ENCODE data around the gene RGS8. TPM values are rescaled to one million over a fixed set of nuclear protein-coding genes. Genes with fewer than 3 reads are reported as not detected.

RGS8 gene
- total RNA-seq, 2 donors from 2014 or later = not detected

Other genes with a start within 250 kb of the RGS8 start
- gene RGSL1, start 234.4 kb downstream of the RGS8 start, total RNA-seq = not detected
- 1 to 10 TPM; 4.3 to 7.4 TPM for gene RNASEL, start 95.3 kb downstream of the RGS8 start, total RNA-seq
- gene RGS16, start 80.2 kb downstream of the RGS8 start, total RNA-seq = 10 to 100 TPM; 23.4 to 23.5 TPM
- 1 to 10 TPM; 3.0 to 4.7 TPM for gene NPL, start 105.2 kb upstream of the RGS8 start, total RNA-seq
- 100 to 1,000 TPM; 273 to 300 TPM for gene DHX9, start 154.8 kb upstream of the RGS8 start, total RNA-seq

Measured in T-helper 17 cell (primary cell).